HG02938 (cell line): ENCODE measurements around the gene WDR13.
"Not testable (repeated sequence)": the region's sequence is repeated elsewhere in the genome, so short reads cannot be mapped to it uniquely, and the experiment has no call there.

Experiments
- ATAC-seq: cut with Tn5 transposase; IDR thresholded peaks from one replicate; pipeline ENCODE4 v1.9.1; 2021; ENCODE audit warnings: mild to moderate bottlenecking, moderate library complexity; ENCODE audit not compliant: unreplicated experiment

Gene WDR13

DNA sequence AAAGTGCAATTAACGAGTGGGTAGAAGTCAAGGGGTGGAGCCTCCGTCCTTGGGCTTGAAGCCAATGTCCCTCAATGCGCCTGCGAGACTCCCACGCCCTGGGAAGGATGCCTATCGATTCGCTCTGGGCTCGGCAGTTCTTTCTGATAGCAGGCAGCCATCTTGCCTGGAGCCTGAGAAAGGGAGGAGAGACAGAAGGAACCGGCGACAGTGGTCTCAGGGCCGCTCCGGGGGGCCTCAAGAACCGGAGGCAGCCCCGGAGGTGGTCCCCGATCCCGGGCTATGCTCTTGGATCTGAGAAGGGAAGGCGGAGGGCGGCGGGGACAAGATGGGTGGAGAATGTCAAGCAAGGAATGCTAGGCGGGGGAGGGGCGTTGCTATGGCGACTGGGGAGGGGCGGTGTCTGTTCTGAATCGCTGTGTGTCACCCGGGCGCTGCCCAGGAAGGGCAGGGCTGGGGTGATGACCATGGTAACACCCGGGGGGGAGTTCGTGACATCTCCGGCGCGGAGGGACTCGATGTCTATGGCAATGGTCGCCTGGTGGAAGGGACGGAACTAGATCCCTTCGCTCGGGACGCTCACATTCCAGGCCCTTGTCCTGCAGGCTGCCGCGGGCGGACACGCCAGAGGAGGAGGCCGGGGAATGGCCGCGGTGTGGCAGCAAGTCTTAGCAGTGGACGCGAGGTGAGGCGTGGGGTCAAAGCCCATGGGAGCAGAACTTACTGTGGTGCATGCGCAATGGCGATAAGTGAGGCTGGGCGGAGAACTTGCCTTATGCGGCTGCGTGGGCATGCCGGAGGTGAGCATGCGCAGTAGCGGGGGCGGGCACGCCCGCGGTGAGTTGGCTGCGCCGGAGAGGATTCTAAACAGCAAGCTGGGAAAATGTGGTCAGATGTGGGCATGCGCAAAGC is at the start of gene WDR13:
Gene WDR13 (plus strand): TSS at position 140 of the 912 bp plus-strand sequence. CDS start 505 bp downstream, at position 645.
- ATAC-seq, result peak; percentile 68

DNA sequence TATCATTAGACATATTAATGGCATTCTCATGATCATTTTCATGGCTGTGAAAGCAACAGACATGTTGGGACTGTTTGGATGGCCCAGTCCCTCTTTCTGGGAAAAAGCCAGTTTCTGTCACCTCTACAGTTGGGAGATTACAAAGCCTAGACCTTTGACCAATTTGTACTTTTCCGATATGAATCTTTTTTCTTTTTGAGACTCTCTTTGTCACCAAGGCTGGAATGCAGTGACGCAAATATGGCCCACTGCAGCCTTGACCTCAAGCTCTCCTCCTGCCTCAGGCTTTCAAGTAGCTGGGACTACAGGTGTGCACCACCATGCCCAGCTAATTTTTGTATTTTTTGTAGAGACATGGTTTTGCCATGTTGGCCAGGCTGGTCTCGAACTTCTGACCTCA is 48.4 kb upstream of the WDR13 start:
- ATAC-seq, result no peak

- ATAC-seq, result not testable (repeated sequence)
Observed at GRCh38 chrX:48555731-48556325, 41.5 kb upstream of the WDR13 start.

DNA sequence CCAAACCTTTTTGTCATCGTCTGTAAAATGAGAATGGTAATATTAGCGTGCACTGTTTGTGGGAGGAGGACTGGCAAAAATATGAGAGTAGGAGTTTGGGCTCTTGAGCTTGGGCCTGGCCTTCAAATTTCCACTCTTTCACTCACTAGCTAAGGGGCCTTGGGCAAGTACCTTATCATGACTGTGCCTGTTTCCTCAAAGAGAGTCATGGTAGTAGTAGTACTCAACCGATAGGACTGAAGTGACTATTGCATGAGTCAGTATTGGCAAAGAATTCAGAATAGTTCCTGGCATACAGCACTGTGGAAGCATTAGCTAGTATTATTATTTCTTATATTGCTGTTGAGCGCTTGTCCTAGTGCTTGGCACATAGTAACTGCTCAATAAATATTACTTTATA is 39.0 kb upstream of the WDR13 start:
- ATAC-seq, result no peak

GRCh38 chrX:48559636-48560035 is 37.7 kb upstream of the WDR13 start:
- no peak for ATAC-seq

GRCh38 chrX:48560056-48560455 is 37.2 kb upstream of the WDR13 start:
- ATAC-seq, result no peak

DNA sequence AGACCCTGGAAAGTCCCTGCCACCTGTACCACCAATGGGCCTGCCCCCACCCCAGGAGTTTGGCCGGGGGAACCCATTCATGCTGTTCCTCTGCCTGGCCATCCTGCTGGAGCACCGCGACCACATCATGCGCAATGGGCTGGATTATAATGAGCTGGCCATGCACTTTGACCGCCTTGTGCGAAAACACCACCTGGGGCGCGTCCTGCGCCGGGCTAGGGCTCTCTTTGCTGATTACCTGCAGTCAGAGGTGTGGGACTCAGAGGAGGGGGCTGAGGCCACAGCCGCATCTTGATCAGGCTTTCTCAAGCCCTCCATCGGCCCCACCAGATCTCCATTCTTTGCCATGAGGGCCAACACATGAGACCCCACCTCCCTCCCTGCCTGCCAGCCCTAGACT is 36.6 kb upstream of the WDR13 start:
- ATAC-seq, result no peak

DNA sequence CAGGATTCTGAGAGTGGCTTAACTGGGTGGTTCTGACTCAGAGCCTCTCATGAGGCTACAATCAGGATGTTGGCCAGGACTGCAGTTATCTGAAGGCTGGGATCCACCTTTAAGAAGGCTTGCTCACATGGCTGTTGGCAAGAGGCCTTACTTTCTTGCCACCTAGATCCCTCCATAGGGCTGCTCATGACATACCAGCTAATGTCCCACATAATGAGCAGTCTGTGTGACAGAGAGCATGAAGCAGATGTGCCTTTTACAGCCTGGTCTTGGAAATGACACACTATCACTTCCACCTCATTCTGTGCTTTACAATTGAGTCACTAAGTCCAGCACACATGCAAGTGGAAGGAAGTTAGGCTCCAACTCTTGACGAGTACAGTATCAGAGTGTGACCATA is 27.3 kb upstream of the WDR13 start:
- no peak for ATAC-seq

GRCh38 chrX:48573690-48574269 is 23.5 kb upstream of the WDR13 start:
- ATAC-seq, result peak; percentile 13

- peak; percentile 84 for ATAC-seq
Observed at GRCh38 chrX:48574270-48575266, 22.7 kb upstream of the WDR13 start, which contains the start of gene RBM3. Gene RBM3 (plus strand): TSS chrX:48574484. CDS start chrX:48575181, 697 bp downstream.

GRCh38 chrX:48575642-48576041 is 21.6 kb upstream of the WDR13 start:
- ATAC-seq, result no peak

DNA sequence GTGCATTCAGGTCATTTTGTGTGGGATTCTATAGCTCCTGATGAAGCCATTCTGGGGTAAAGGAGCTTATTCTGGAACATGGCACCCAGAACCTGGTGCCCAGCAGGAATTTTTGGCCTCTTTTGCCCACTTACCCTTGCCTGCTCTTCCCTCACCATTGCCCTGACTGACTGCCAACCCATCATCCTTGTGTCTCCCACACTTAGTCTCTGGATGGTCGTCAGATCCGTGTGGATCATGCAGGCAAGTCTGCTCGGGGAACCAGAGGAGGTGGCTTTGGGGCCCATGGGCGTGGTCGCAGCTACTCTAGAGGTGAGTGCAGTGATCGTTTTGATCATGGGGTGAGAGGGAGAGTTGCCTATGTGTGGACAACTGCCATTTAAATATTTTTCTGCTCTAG is 21.2 kb upstream of the WDR13 start:
- no peak for ATAC-seq

DNA sequence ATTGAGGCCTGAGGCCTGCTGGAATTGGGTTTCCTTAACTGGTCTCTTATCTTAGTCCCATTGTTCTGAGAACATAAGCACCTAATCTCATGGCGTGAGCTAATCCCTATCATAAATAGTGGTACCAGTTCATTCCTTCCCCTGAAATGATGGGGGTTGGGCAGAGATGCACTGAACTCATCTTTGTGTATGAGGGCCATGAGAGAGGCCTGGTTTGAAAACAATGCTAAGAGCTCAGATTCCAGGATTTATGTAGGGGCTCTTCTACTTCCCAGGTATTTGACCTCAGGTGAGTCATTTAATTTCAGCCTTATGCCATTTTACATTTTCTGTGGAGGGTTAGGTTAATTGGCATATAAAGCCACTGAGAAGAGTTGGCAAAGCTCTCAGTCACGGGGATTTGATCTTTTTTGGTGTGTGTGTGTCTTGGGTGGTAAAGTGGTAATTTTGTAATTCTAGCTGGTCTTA is 18.6 kb upstream of the WDR13 start:
- ATAC-seq, result no peak

DNA sequence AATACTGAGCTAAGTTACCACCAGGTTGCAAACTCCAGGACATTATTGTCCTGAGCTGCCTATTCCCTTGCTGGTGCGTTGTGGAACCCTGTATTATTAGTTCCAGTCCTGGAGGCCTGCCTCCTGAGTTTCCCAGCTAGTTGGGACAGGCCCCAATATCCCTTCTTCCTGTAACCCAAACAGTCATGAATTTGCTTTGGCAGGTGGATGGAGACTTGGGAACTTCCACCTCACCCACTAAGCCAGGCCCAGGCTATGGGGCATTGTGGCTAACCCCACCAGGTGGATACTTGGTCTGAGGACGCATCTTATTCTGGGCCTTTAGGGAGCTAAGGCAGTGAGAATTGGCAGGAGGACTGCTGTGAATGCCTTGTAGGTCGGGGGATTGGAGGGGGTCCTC is 18.0 kb upstream of the WDR13 start:
- no peak for ATAC-seq

DNA sequence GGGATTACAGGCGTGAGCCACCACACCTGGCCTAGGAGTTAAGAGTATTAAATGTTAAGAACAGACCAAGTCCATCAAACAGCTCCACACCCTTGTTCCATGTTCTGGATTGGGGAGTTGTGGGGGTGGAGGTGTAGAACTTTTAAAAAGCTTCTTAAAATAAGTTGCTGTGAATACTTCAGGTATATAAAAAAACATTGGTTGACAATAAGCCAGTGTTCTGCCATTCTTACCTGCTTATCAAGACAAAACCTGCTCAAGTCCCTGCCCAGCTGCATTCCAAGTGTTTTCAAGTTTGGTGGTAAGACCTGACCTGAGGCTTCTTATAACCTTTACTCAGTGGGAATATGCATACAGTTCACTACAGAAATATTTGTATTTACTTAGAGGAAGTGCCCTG is 16.6 kb upstream of the WDR13 start:
- ATAC-seq, result no peak

- no peak for ATAC-seq
Observed at GRCh38 chrX:48584698-48585097, 12.6 kb upstream of the WDR13 start.

GRCh38 chrX:48589482-48590162 is 7.7 kb upstream of the WDR13 start:
- ATAC-seq, result no peak

DNA sequence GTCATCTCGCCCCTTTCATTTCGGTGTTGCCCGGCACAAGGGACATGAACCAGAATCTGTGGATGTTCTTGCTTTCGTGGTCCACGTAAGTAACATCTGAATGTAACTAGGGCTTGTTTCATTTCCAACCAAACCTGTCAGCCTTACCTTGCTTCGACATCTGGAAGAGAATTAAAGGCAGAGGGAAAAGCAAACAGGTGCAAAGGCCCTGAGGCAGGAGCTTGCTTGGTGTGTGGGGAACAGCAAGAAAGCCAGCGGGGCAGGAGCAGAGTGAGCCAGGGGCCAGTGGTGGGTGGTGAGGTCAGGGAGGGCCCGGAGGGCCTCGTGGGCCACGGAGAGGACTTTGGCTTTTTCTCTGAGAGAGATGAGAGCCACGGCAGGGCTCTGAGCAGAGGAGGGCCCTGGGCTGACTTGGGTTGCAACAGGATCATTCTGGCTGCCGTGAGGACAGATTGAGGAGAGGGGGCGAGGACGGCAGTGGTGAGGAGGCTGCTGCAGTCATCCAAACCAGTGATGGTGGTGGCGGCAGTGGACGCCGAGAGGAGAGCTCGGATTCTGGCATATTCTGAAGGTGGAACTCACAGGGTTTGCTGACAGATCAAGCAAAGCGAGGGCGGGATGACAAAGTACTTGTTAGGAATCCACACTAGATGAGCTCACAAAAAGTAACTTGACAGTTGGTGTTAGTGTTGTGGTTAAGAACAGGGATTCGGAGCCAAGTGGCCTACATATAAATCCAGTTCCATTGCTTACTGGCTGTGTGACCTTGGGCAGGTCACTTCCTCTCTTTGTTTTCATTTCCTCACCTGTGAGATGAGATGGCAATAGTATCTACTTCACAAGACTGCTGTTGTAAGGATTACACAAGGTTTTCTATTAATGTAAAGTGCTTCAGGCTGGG is 6.8 kb upstream of the WDR13 start:
- no peak for ATAC-seq

- no peak for ATAC-seq
Observed at GRCh38 chrX:48591255-48591791, 6.0 kb upstream of the WDR13 start.
